Stromal cell of bone marrow (primary cell): ENCODE data around the gene CHST11.

Source experiments
- DNase-seq: peaks from one replicate; pipeline ENCODE4 v3.0.0-alpha.2; 2012; ENCODE audit warnings: low read depth

Gene CHST11

GRCh38 chr12:104699489-104700190, 242.9 kb downstream of the CHST11 start:
- DNase-seq = no peak

GRCh38 chr12:104700324-104700723, 243.6 kb downstream of the CHST11 start:
- DNase-seq = no peak

GRCh38 chr12:104701301-104701700, 244.6 kb downstream of the CHST11 start:
- DNase-seq = no peak

GRCh38 chr12:104701756-104702155, 245.0 kb downstream of the CHST11 start:
- no peak for DNase-seq

GRCh38 chr12:104702565-104703139, 245.9 kb downstream of the CHST11 start:
- no peak for DNase-seq

- no peak for DNase-seq
Measured at GRCh38 chr12:104703372-104703771, 246.6 kb downstream of the CHST11 start.

- no peak for DNase-seq
Measured at GRCh38 chr12:104704224-104704779, 247.6 kb downstream of the CHST11 start.

GRCh38 chr12:104707194-104707593, 250.4 kb downstream of the CHST11 start:
- no peak for DNase-seq

- no peak for DNase-seq
Measured at GRCh38 chr12:104707794-104708558, 251.2 kb downstream of the CHST11 start.

GRCh38 chr12:104708891-104709290, 252.1 kb downstream of the CHST11 start:
- no peak for DNase-seq

GRCh38 chr12:104709692-104710435, 253.1 kb downstream of the CHST11 start:
- no peak for DNase-seq

- peak; percentile 69 for DNase-seq
Measured at GRCh38 chr12:104710940-104711689, 254.4 kb downstream of the CHST11 start.

GRCh38 chr12:104712477-104712876, 255.7 kb downstream of the CHST11 start:
- no peak for DNase-seq

- DNase-seq = no peak
Measured at GRCh38 chr12:104712968-104713367, 256.2 kb downstream of the CHST11 start.

- DNase-seq = no peak
Measured at GRCh38 chr12:104713444-104713843, 256.7 kb downstream of the CHST11 start.

GRCh38 chr12:104714369-104714768, 257.6 kb downstream of the CHST11 start:
- no peak for DNase-seq

- DNase-seq = no peak
Measured at GRCh38 chr12:104716172-104716571, 259.4 kb downstream of the CHST11 start.

GRCh38 chr12:104718304-104718929, 261.7 kb downstream of the CHST11 start:
- DNase-seq = no peak

- no peak for DNase-seq
Measured at GRCh38 chr12:104719700-104720338, 263.1 kb downstream of the CHST11 start.

GRCh38 chr12:104720339-104721038, 263.7 kb downstream of the CHST11 start:
- DNase-seq = no peak
